Measurements from ENCODE around the gene ICA1L. TPM values are rescaled to one million over a fixed set of nuclear protein-coding genes. Genes with fewer than 3 reads are reported as not detected.
A peak's percentile ranks its signal among the peaks of the same experiment; 100 is the strongest.

The ICA1L gene
- polyA plus RNA-seq, 1 of the 3 experiments (the other 2 are of a cell fraction), result 3.7 TPM

- DNase-seq, result no peak
- no peak for TF ChIP-seq FOXM1 (IDR thresholded peaks at IDR 0.05; ENCODE audit: low read depth)
- no peak for TF ChIP-seq MAX (IDR thresholded peaks at IDR 0.05; ENCODE audit: low read depth)
- no peak for TF ChIP-seq NRF1 (IDR thresholded peaks at IDR 0.05; ENCODE audit: low read depth, low read length)
- no peak for TF ChIP-seq ELF1 (IDR thresholded peaks at IDR 0.05)
- no peak for TF ChIP-seq SIN3A (IDR thresholded peaks at IDR 0.05; ENCODE audit: borderline replicate concordance, low read depth, low read length)
- no peak for TF ChIP-seq SMC3 (IDR thresholded peaks at IDR 0.05; ENCODE audit: low read depth, low read length)
- no peak for TF ChIP-seq EP300 (IDR thresholded peaks at IDR 0.05; ENCODE audit: borderline replicate concordance in 1 of 2, low read depth in 1 of 2, low read length in 1 of 2)
- TF ChIP-seq PBX3 (IDR thresholded peaks at IDR 0.05), result no peak
- TF ChIP-seq CHD2 (IDR thresholded peaks at IDR 0.05; ENCODE audit: low read length, partially characterized antibody), result no peak
- TF ChIP-seq RFX5 (IDR thresholded peaks at IDR 0.05; ENCODE audit: low read length), result no peak
- no peak for TF ChIP-seq YY1 (IDR thresholded peaks at IDR 0.05; ENCODE audit: low read depth)
- TF ChIP-seq NFIC (IDR thresholded peaks at IDR 0.05; ENCODE audit: borderline replicate concordance), result no peak
- no peak for TF ChIP-seq MEF2A (IDR thresholded peaks at IDR 0.05; ENCODE audit: borderline replicate concordance, low read depth)
- TF ChIP-seq CTCF (IDR thresholded peaks at IDR 0.05), result no peak
- no peak for TF ChIP-seq ZBTB33 (IDR thresholded peaks at IDR 0.05; ENCODE audit: borderline replicate concordance, low read depth)
- no peak for TF ChIP-seq POLR2AphosphoS5 (IDR thresholded peaks at IDR 0.05; ENCODE audit: low read depth, low read length)
- TF ChIP-seq USF1 (IDR thresholded peaks at IDR 0.05; ENCODE audit: borderline replicate concordance, low read depth), result no peak
- no peak for TF ChIP-seq RCOR1 (IDR thresholded peaks at IDR 0.05; ENCODE audit: low read length)
- TF ChIP-seq MXI1 (IDR thresholded peaks at IDR 0.05; ENCODE audit: low read depth, low read length), result no peak
- TF ChIP-seq IRF3 (IDR thresholded peaks at IDR 0.05; ENCODE audit: low read depth, low read length), result no peak
- Histone ChIP-seq H2AFZ (ENCODE audit: low read depth) (peak overlapping the region; percentile 96), H3K4me3 (ENCODE audit: low read depth in 2 of 2, low read length in 1 of 2) (peak overlapping the region; percentile 93 to 98), H3K4me1 (ENCODE audit: control insufficient read depth in 1 of 2, insufficient read depth in 2 of 2, low read depth in 1 of 2, low read length in 1 of 2) (peaks cover 0 to 5% of the 10 kb centered on the region in 2 experiments; a peak in 3 of 4 replicates), H3K27me3 (ENCODE audit: insufficient read depth) (no peaks in the 10 kb centered on the region), H4K20me1 (ENCODE audit: insufficient read depth) (no peaks in the 10 kb centered on the region), H3K9me2 (no peaks in the 10 kb centered on the region), H3F3A (replicated peaks; ENCODE audit: insufficient read depth) (peaks cover 10% of the 10 kb centered on the region), H3K4me2 (peak overlapping the region; percentile 79), H3K9me3 (no peaks in the 10 kb centered on the region), H3K27ac (ENCODE audit: low read depth in 2 of 2, low read length in 1 of 2) (peak overlapping the region; percentile 99), H3K9ac (peak overlapping the region; percentile 92), H3K79me2 (ENCODE audit: insufficient read depth) (peaks cover 60% of the 10 kb centered on the region), H3K36me3 (replicated peaks in 1 of 2; ENCODE audit: control insufficient read depth in 1 of 2, insufficient read depth in 2 of 2, low read length in 1 of 2) (peaks cover 1 to 7% of the 10 kb centered on the region in 2 experiments)
- POLR2A ChIA-PET, result interaction anchor here (0.7 to 1.2 kb wide), 3 partner anchors 13 to 327 kb away, joined by 3 to 5 read pairs (median 3); partner anchors contain the start of gene CYP20A1
- CTCF ChIA-PET, result interaction anchor here (1.4 kb wide), 1 partner anchor 20 kb away, joined by 4 read pairs; no protein-coding TSS in a partner anchor
- WGBS (ENCODE audit: low lambda C conversion rate), result 0% methylated on average over 7 of the region's 8 CpGs
These were observed 39.6 kb upstream of the ICA1L start for GRCh38 chr2:202911203-202911511.
